Endothelial cell of umbilical vein (primary cell): ENCODE data around the gene SRSF10. TPM values are rescaled to one million over a fixed set of nuclear protein-coding genes. Genes with fewer than 3 reads are reported as not detected.

Source experiments
- BruUV-seq: library from RNA; stranded (reverse); fragments of 400-500 nt; replicated peaks from 2 replicates; lab custom pipeline; 2021; lab: Mats Ljungman, UMichigan
- CTCF ChIA-PET: fragments of 300-600, 350-600 bp; sonication (Branson Sonifier 250); formaldehyde crosslinking; loops from one replicate; lab custom pipeline; 2021; ENCODE audit warnings: antibody characterized with exemption, inconsistent platforms; lab: Charles Lee
- POLR2A ChIA-PET: fragments of 300-600, 350-600 bp; sonication (Branson Sonifier 250); formaldehyde crosslinking; loops from one replicate; lab custom pipeline; 2021; ENCODE audit warnings: antibody characterized with exemption, inconsistent platforms; lab: Charles Lee
- DNase-seq: peaks from one replicate; pipeline ENCODE4 v3.0.0-alpha.2; 2011; ENCODE audit warnings: low read depth, low spot score
- FAIRE-seq: peaks from 2 replicates; lab custom pipeline; 2011; peaks lifted over from hg19 to GRCh38; lab: Jason Lieb, UNC
- H2AFZ ChIP-seq: 2 replicates; pipeline ENCODE4 v1.6.0; 2012; ENCODE audit warnings: low read depth, low read length, control low read depth, inconsistent platforms
- H3K27ac ChIP-seq: 2 replicates; pipeline ENCODE4 v1.5.1; 2011; ENCODE audit warnings: low read depth, mild to moderate bottlenecking, control low read depth, low read length, moderate library complexity; ENCODE audit not compliant: insufficient read depth
- H3K27me3 ChIP-seq, 2 experiments: 2 replicates each; pipeline versions ENCODE4 v1.6.0 to v1.6.1; 2011; ENCODE audit warnings: low read length in 2 of 2, mixed read lengths in 1 of 2; ENCODE audit not compliant: control insufficient read depth in 2 of 2, insufficient read depth in 2 of 2
- H3K36me3 ChIP-seq, 2 experiments: 2 replicates in 1 of 2; 3 replicates in 1 of 2; pipeline ENCODE4 v1.5.1; 2011; ENCODE audit warnings: low read length in 2 of 2, mild to moderate bottlenecking in 1 of 2, moderate library complexity in 1 of 2; ENCODE audit not compliant: control insufficient read depth in 2 of 2, insufficient read depth in 2 of 2; ENCODE audit errors: extremely low read depth in 1 of 2
- H3K4me1 ChIP-seq: 3 replicates; pipeline ENCODE4 v1.5.1; 2011; ENCODE audit warnings: mild to moderate bottlenecking, low read length; ENCODE audit not compliant: control insufficient read depth, insufficient read depth; ENCODE audit errors: extremely low read depth
- H3K4me2 ChIP-seq: 2 replicates; pipeline ENCODE4 v1.6.1; 2011; ENCODE audit warnings: low read length, control low read depth, mixed read lengths; ENCODE audit not compliant: insufficient read depth
- H3K4me3 ChIP-seq, 3 experiments: fragments of 200-600 bp in 1 of 3; sonication (generic), shearing (Covaris generic) in 1 of 3; replicated peaks in 1 of 3; 2 replicates each; pipeline ENCODE4 v1.5.1; 2011 to 2016; ENCODE audit warnings: control low read depth in 3 of 3, low read length in 3 of 3, mild to moderate bottlenecking in 2 of 3, inconsistent platforms in 1 of 3, low read depth in 1 of 3, moderate library complexity in 1 of 3; ENCODE audit not compliant: insufficient read depth in 1 of 3
- H3K79me2 ChIP-seq: 2 replicates; pipeline ENCODE4 v1.6.0; 2012; ENCODE audit warnings: low read length, inconsistent platforms; ENCODE audit not compliant: control insufficient read depth, insufficient read depth
- H3K9ac ChIP-seq: replicated peaks from 2 replicates; pipeline ENCODE3; 2011; ENCODE audit warnings: low read length, control low read depth; ENCODE audit not compliant: insufficient read depth; ENCODE audit errors: extremely low read depth
- H3K9me1 ChIP-seq: replicated peaks from 3 replicates; pipeline ENCODE4 v1.6.0; 2011; ENCODE audit warnings: mild to moderate bottlenecking, low read length; ENCODE audit not compliant: control insufficient read depth, insufficient read depth; ENCODE audit errors: extremely low read depth
- H3K9me3 ChIP-seq: replicated peaks from 2 replicates; pipeline ENCODE4 v1.5.1; 2012; ENCODE audit warnings: low read length, inconsistent platforms; ENCODE audit not compliant: control insufficient read depth, insufficient read depth
- H4K20me1 ChIP-seq: replicated peaks from 2 replicates; pipeline ENCODE3; 2011; ENCODE audit warnings: mild to moderate bottlenecking, low read length; ENCODE audit not compliant: control insufficient read depth, insufficient read depth; ENCODE audit errors: extremely low read depth
- EZH2 ChIP-seq: IDR thresholded peaks from 2 replicates; pipeline ENCODE4 v1.6.1; 2012; ENCODE audit warnings: borderline replicate concordance, low read depth, mild to moderate bottlenecking, moderate library complexity, low read length, inconsistent platforms; ENCODE audit not compliant: severe bottlenecking
- FOS ChIP-seq: IDR thresholded peaks from 2 replicates; pipeline ENCODE4 v1.6.1; 2011; ENCODE audit warnings: mild to moderate bottlenecking, low read length, moderate library complexity, borderline replicate concordance; ENCODE audit not compliant: insufficient read depth
- GATA2 ChIP-seq: IDR thresholded peaks from 2 replicates; pipeline ENCODE4 v1.7.0; 2011; ENCODE audit warnings: low read depth, mild to moderate bottlenecking, moderate library complexity, mixed read lengths, low read length; ENCODE audit not compliant: insufficient read length, insufficient read depth
- JUN ChIP-seq: IDR thresholded peaks from 2 replicates; pipeline ENCODE4 v1.6.1; 2011; ENCODE audit warnings: borderline replicate concordance, low read depth; ENCODE audit not compliant: insufficient read length, insufficient read depth
- MYC ChIP-seq: IDR thresholded peaks from one replicate; pipeline ENCODE4 v1.6.1; 2011; ENCODE audit warnings: mild to moderate bottlenecking, low read depth, low read length
- POLR2A ChIP-seq: IDR thresholded peaks from 2 replicates; pipeline ENCODE4 v1.6.1; 2012; ENCODE audit warnings: low read depth, mild to moderate bottlenecking, control low read depth, low read length
- POLR2AphosphoS5 ChIP-seq: IDR thresholded peaks from 2 replicates; pipeline ENCODE4 v1.6.1; 2012; ENCODE audit warnings: low read depth, mild to moderate bottlenecking, control low read depth, low read length, moderate library complexity; ENCODE audit not compliant: insufficient read depth
- dilution Hi-C: fragments of 300-500 bp; cut with MboI; formaldehyde crosslinking; loops from one replicate; pipeline ENCODE4 v1.15.0; 2019; ENCODE audit warnings: low sequenced_read_pairs; ENCODE audit not compliant: extremely low pct_ligation_motif_present
- intact Hi-C: fragments of 100-400 bp; cut with micrococcal nuclease; formaldehyde crosslinking; loops from one replicate; pipeline ENCODE4 v1.10.0; 2022
- polyA plus RNA-seq, 4 experiments: library from polyadenylated mRNA; depleted of rRNA in 3 of 4; stranded (reverse) in 3 of 4; unstranded in 1 of 4; fragments of >200 nt; gene quantifications; 2 replicates each; pipeline versions ENCODE4 v1.2.1 to v1.2.3, GENCODE V29; 2011 to 2012; ENCODE audit warnings: missing spikeins in 1 of 4
- total RNA-seq: library from RNA; stranded (reverse); gene quantifications from 2 replicates; pipeline ENCODE4 v1.2.3, GENCODE V29; 2021
- TF ChIP-seq, protein P1 (sequence below): IDR thresholded peaks from 2 replicates; pipeline ENCODE4 v1.6.1; 2011; ENCODE audit not compliant: insufficient read depth, insufficient read length
- TF ChIP-seq, protein P2 (sequence below), 2 donors: IDR thresholded peaks; 1 replicate in 1 of 2; 2 replicates in 1 of 2; pipeline ENCODE4 v1.5.1; 2011; ENCODE audit warnings: low read length in 2 of 2, mild to moderate bottlenecking in 2 of 2, moderate library complexity in 2 of 2, control low read depth in 1 of 2, inconsistent platforms in 1 of 2, low read depth in 1 of 2; ENCODE audit not compliant: insufficient read depth in 1 of 2; ENCODE audit errors: extremely low read depth in 1 of 2

SRSF10 gene
- total and polyA plus RNA-seq, 2 donors (not counting 3 experiments of a cell fraction or from before 2014, with no cell fraction given) = 124 to 135 TPM

DNA sequence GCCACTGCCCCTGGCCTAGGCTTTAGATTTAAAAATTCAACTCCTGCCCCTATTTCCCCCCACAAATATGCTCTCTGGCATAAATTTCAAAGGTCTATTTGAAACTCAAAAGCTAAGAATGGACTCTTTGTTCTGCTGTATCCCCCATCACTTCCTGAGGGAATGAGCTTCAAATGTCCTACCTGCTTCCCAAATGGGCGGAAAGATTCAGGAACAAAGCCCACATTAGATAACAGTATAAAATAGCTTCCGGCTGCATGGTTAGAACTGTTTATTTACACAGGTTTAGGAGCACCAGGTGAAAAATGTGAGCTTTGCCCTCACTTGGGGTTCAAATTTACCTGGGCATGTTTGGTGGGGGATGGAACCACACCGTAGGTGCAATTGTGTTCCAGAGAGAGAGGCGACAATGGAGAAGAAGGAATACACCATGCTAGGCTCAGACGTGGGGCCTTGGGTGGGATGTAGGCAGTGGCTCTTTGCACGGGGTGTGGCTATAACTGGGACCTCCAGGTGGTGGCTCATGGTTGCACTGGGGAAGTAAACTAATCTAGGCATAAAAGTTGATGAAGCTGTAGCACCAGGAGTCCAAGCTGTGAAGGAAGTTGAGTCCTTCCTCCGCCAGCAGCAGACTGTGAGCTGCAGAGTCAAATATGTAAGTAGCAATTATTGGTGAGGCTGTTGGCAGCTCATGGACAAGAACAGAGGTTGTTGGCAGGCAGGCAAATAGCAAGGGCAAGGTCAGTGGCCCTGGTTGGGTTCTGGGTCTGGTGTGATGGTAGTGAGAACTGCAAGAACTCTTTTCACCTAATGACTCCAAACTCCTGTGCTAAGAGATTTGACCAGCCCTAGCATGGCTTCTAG is 41.5 kb upstream of the SRSF10 start:
- DNase-seq (no peak), FAIRE-seq (no peak)
- Histone ChIP-seq H3K9me3 (no peaks in the 10 kb centered on the region), H3K27ac (no peak overlapping the region), H3K27me3 (no peaks in the 10 kb centered on the region), H2AFZ (no peak overlapping the region), H4K20me1 (no peaks in the 10 kb centered on the region), H3K9ac (no peak overlapping the region), H3K4me2 (no peak overlapping the region), H3K4me3 (no peak overlapping the region), H3K79me2 (no peaks in the 10 kb centered on the region), H3K36me3 (no peaks in the 10 kb centered on the region), H3K4me1 (peaks cover 3% of the 10 kb centered on the region), H3K9me1 (no peaks in the 10 kb centered on the region)
- ChIA-PET CTCF (interaction anchor here (0.5 to 1.4 kb wide), 3 partner anchors 10 to 23 kb away, joined by 3 to 5 read pairs (median 3); no protein-coding TSS in a partner anchor), POLR2A (no interaction called here)
- BruUV-seq = no TSS peak
- intact Hi-C loops = no loop called here
- dilution Hi-C loops = no loop called here
- TF ChIP-seq, protein P1, sequence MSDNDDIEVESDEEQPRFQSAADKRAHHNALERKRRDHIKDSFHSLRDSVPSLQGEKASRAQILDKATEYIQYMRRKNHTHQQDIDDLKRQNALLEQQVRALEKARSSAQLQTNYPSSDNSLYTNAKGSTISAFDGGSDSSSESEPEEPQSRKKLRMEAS = no peak
- TF ChIP-seq, protein P2, sequence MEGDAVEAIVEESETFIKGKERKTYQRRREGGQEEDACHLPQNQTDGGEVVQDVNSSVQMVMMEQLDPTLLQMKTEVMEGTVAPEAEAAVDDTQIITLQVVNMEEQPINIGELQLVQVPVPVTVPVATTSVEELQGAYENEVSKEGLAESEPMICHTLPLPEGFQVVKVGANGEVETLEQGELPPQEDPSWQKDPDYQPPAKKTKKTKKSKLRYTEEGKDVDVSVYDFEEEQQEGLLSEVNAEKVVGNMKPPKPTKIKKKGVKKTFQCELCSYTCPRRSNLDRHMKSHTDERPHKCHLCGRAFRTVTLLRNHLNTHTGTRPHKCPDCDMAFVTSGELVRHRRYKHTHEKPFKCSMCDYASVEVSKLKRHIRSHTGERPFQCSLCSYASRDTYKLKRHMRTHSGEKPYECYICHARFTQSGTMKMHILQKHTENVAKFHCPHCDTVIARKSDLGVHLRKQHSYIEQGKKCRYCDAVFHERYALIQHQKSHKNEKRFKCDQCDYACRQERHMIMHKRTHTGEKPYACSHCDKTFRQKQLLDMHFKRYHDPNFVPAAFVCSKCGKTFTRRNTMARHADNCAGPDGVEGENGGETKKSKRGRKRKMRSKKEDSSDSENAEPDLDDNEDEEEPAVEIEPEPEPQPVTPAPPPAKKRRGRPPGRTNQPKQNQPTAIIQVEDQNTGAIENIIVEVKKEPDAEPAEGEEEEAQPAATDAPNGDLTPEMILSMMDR (IDR thresholded peaks at IDR 0.05; ENCODE audit: extremely low read depth in 1 of 2, insufficient read depth in 1 of 2, low read depth in 1 of 2, low read length in 2 of 2) = no peak
- TF ChIP-seq POLR2A (no peak), POLR2AphosphoS5 (no peak), EZH2 (no peak), MYC (no peak), GATA2 (no peak), JUN (no peak), FOS (no peak)
